Adrenal gland (tissue), 12 donors: ENCODE measurements around the gene ADORA1. TPM values are rescaled to one million over a fixed set of nuclear protein-coding genes. Genes with fewer than 3 reads are reported as not detected.
A peak's percentile ranks its signal among the peaks of the same experiment; 100 is the strongest.

Experiments
- DNase-seq, 7 donors: peaks; one replicate each; pipeline ENCODE4 v3.0.0-alpha.2; 2019 to 2020
- H3K27ac ChIP-seq, 5 donors: fragments of 200-600 bp; sonication (generic) in 4 of 5; 1 replicate in 3 of 5; 2 replicates in 2 of 5; pipeline versions ENCODE4 v1.5.1 to v1.8.0; 2016 to 2020; ENCODE audit warnings: mild to moderate bottlenecking in 1 of 5
- H3K27me3 ChIP-seq: fragments of 200-600 bp; 2 replicates; pipeline ENCODE4 v1.8.0; 2021
- H3K36me3 ChIP-seq, 2 donors: fragments of 200-600 bp; replicated peaks in 1 of 2; 1 replicate in 1 of 2; 2 replicates in 1 of 2; pipeline versions ENCODE4 v1.5.1 to v1.8.0; 2018 to 2022
- H3K4me1 ChIP-seq, 2 donors: fragments of 200-600 bp; replicated peaks in 1 of 2; 1 replicate in 1 of 2; 2 replicates in 1 of 2; pipeline versions ENCODE4 v1.5.1 to v1.8.0; 2018 to 2021
- H3K4me3 ChIP-seq, 4 donors: fragments of 200-600 bp; sonication (generic) in 3 of 4; one replicate each; pipeline ENCODE4 v1.5.1; 2016 to 2018
- H3K9me3 ChIP-seq, 3 donors: fragments of 200-600 bp; sonication (generic) in 1 of 3; replicated peaks in 1 of 3; 1 replicate in 2 of 3; 2 replicates in 1 of 3; pipeline versions ENCODE4 v1.5.1 to v1.8.0; 2016 to 2021
- POLR2A ChIP-seq, 2 donors: fragments of 450-650 bp; IDR thresholded peaks; one replicate each; pipeline ENCODE4 v1.6.1; 2017; ENCODE audit warnings: antibody characterized with exemption in 2 of 2, mild to moderate bottlenecking in 2 of 2, moderate library complexity in 1 of 2
- WGBS, 4 donors: extraction: QIAGEN DNeasy Blood & Tissue Kit in 2 of 4; methylation state at CpG; one replicate each; pipeline versions ENCODE4 v1.1.5 to v1.1.7; 2013 to 2017; 5-methylcytosine and 5-hydroxymethylcytosine counted together
- intact Hi-C, 2 donors: fragments of 100-400 bp; cut with DNase I; formaldehyde crosslinking; loops; one replicate each; pipeline versions ENCODE4 v1.14.1 to v1.15.0; 2022 to 2023
- polyA plus RNA-seq, 3 donors: library from polyadenylated mRNA; stranded (reverse); fragments of 200-250 nt in 2 of 3; fragments of 350-450 nt in 1 of 3; fragmentation: Illumina TruSeq in 1 of 3; extraction: RNeasy Lipid Tissue Mini Kit (QIAGEN cat#74804) in 1 of 3; gene quantifications; one replicate each; pipeline ENCODE4 v1.2.3, GENCODE V29; 2013 to 2014
- total RNA-seq, 9 donors: library from RNA; depleted of rRNA in 4 of 9; stranded (reverse); fragments of >200 nt in 4 of 9; fragments of 120-200 nt in 1 of 9; fragmentation: NEBNext Ultra II Directional in 1 of 9; extraction: Animal tissue kit (Norgen Biotek cat#: 25700) in 1 of 9; gene quantifications; one replicate each; pipeline versions ENCODE4 v1.1.0 to v1.2.4, GENCODE V29; 2013 to 2023
- TF ChIP-seq, protein P1 (sequence below), 6 experiments: fragments of 450-650 bp in 4 of 6; fragments of 200-600 bp in 2 of 6; sonication (generic) in 1 of 6; IDR thresholded peaks; 1 replicate in 5 of 6; 2 replicates in 1 of 6; pipeline versions ENCODE4 v1.5.1 to v1.8.0; 2016 to 2021; ENCODE audit warnings: antibody characterized with exemption in 6 of 6, mild to moderate bottlenecking in 2 of 6, moderate library complexity in 1 of 6
- donor health status: healthy with polysubstance abuse.
- donor health status: Bipolar disorder and iron deficiency.
- donor health status: DM: yes; HTN: yes; CAD: no.
- donor health status: DM: no; HTN: no; CAD: no.
- donor health status: DM: no; HTN: no; CAD: no.
- donor health status: DM: yes; HTN: yes; CAD: no.

Gene ADORA1
- total and polyA plus RNA-seq, 12 donors, result 0.14 to 1.7 (median 0.59) TPM

DNA sequence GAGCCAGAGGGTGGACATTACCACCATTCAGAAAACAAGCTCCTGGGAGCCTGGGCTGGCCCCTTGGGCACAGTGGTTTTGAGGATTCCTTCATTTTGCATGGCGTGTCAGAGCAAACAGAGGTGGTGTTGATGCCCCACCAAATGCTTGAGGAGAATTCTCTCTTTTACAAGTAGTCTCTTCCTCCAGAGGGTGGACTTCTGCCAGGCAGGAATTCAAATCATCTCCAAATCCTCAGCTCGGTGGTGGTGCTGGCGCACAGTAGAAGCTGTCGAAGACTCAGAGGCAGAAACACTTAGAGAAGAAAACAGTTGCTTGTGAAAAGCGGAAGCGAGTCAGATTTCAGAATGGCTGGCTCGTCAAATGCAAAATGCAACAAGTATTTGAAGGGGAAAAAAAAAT is 62.4 kb downstream of the ADORA1 start:
- H3K36me3 ChIP-seq, result no peaks in the 10 kb centered on the region
- intact Hi-C loops, result no loop called here
- H3K4me1 ChIP-seq, result no peaks in the 10 kb centered on the region
- DNase-seq, result no peak
- no peaks in the 10 kb centered on the region for H3K27me3 ChIP-seq
- H3K27ac ChIP-seq, result no peak overlapping the region
- H3K9me3 ChIP-seq, result no peaks in the 10 kb centered on the region
- TF ChIP-seq, protein P1, sequence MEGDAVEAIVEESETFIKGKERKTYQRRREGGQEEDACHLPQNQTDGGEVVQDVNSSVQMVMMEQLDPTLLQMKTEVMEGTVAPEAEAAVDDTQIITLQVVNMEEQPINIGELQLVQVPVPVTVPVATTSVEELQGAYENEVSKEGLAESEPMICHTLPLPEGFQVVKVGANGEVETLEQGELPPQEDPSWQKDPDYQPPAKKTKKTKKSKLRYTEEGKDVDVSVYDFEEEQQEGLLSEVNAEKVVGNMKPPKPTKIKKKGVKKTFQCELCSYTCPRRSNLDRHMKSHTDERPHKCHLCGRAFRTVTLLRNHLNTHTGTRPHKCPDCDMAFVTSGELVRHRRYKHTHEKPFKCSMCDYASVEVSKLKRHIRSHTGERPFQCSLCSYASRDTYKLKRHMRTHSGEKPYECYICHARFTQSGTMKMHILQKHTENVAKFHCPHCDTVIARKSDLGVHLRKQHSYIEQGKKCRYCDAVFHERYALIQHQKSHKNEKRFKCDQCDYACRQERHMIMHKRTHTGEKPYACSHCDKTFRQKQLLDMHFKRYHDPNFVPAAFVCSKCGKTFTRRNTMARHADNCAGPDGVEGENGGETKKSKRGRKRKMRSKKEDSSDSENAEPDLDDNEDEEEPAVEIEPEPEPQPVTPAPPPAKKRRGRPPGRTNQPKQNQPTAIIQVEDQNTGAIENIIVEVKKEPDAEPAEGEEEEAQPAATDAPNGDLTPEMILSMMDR (IDR thresholded peaks at IDR 0.05), result no peak
- TF ChIP-seq POLR2A (IDR thresholded peaks at IDR 0.05), result no peak
- WGBS, 4 donors, result 74 to 87% (median 79%) methylated on average over 7 of the region's 7 CpGs
- no peak overlapping the region for H3K4me3 ChIP-seq

DNA sequence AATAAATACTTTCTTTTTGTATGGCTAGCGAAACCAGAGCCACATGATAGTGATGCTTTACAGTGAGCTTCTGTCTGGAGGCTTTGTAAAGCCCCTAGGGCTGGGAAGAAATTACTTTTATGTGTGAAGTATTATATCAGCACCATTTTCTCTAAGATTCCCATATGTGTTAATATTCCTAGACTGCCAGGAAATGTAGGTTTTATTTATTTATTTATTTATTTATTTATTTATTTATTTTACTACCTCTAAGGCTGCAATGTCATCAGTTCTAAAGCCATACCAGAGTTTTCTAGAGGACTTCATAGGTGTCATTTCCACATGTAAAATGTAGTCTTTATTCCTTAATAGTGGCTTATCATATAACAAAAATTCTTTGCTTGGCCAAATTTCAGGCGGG is 63.4 kb downstream of the ADORA1 start:
- Histone ChIP-seq H3K27me3 (no peaks in the 10 kb centered on the region), H3K27ac (no peak overlapping the region), H3K36me3 (no peaks in the 10 kb centered on the region), H3K9me3 (no peaks in the 10 kb centered on the region), H3K4me1 (no peaks in the 10 kb centered on the region), H3K4me3 (no peak overlapping the region)
- DNase-seq, result no peak
- intact Hi-C loops, result no loop called here
- no peak for TF ChIP-seq POLR2A (IDR thresholded peaks at IDR 0.05)
- TF ChIP-seq, protein P1 (IDR thresholded peaks at IDR 0.05), result no peak
- 94 to 98% (median 96%) methylated on average over 2 of the region's 2 CpGs for WGBS, 4 donors

DNA sequence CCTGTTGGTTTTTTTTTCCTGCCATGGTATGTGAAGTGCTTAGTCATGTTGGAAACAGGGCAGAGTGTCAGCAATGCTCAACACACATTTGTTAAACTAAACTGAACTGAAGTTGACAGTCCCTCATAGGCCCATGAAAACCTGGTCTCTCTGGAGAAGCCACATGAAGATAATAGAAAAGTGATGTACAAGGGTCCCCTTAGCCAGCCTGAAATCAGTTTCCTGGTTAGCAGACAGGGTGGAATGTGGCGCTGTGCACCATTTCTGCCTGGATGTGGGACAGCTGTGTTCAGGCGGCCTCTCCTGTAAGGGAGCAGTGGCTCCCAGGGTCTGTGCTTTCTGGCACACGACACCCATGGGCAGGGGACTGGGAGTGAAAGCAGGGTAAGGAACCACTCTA is 68.8 kb downstream of the ADORA1 start:
- WGBS, 4 donors, result 83 to 100% (median 93%) methylated on average over 2 to 3 of the region's 3 CpGs

DNA sequence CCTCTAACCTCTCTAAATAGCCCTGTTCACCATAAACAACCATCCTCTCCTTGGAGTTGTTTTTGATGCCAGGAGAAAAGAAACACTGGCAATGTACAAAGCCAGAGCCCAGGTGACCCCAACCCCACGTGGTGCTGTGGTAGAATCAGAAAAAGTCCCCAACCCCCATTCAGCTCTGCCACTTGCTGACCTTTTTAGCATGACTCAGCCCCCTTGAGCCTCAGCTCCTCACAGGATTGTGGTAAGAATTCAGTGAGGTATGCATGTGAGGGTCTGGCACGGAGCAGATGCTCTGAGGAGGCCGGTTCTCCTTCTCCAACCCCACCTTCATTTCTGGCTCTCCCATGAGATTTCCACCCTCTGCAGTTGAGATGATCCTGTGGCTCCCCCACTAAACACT is 70.1 kb downstream of the ADORA1 start:
- H3K27ac ChIP-seq, result no peak overlapping the region
- no peak overlapping the region for H3K4me3 ChIP-seq
- H3K4me1 ChIP-seq, result no peaks in the 10 kb centered on the region
- H3K9me3 ChIP-seq, result no peaks in the 10 kb centered on the region
- no peaks in the 10 kb centered on the region for H3K27me3 ChIP-seq
- 49 to 60% (median 55%) methylated on average over 3 of the region's 3 CpGs for WGBS, 4 donors
- H3K36me3 ChIP-seq, result no peaks in the 10 kb centered on the region
- DNase-seq, result no peak
- intact Hi-C loops, result no loop called here
- no peak for TF ChIP-seq POLR2A (IDR thresholded peaks at IDR 0.05)

More for the DNA sequence above, 68.8 kb downstream of the ADORA1 start:
- intact Hi-C loops, result no loop called here
- H3K4me3 ChIP-seq, result no peak overlapping the region
- H3K4me1 ChIP-seq, result no peaks in the 10 kb centered on the region
- H3K27ac ChIP-seq, result no peak overlapping the region
- no peaks in the 10 kb centered on the region for H3K9me3 ChIP-seq
- H3K27me3 ChIP-seq, result no peaks in the 10 kb centered on the region
- no peak for DNase-seq
- TF ChIP-seq POLR2A (IDR thresholded peaks at IDR 0.05), result no peak
- TF ChIP-seq, protein P1 (IDR thresholded peaks at IDR 0.05), result no peak
- H3K36me3 ChIP-seq, result no peaks in the 10 kb centered on the region

DNA sequence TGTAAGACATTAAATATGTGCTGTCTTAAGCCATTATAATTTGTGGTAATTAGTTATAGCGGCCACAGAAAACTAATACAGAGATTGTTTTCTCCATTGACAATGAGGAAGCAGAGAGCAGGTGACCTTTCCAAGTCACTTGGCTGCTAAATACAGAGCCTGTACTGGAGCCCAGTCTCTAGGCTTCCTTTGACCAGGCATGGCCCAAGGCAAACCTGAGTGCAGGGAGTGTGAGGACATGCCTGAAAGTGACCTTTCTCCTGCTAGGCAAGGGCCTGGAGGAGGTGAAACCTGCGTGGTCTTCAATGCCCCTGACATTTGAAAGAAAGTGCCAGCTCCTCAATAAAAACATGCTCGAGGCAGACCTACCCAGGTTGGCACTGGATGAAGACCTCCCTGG is 71.5 kb downstream of the ADORA1 start:
- Histone ChIP-seq H3K9me3 (no peaks in the 10 kb centered on the region), H3K27ac (peak overlapping the region in 1 of 5 donors; percentile 22), H3K27me3 (no peaks in the 10 kb centered on the region), H3K36me3 (no peaks in the 10 kb centered on the region), H3K4me3 (no peak overlapping the region), H3K4me1 (no peaks in the 10 kb centered on the region)
- no peak for TF ChIP-seq POLR2A (IDR thresholded peaks at IDR 0.05)
- TF ChIP-seq, protein P1 (IDR thresholded peaks at IDR 0.05), result no peak
- no peak for DNase-seq
- WGBS, 4 donors, result 69 to 85% (median 83%) methylated on average over 3 of the region's 3 CpGs
- intact Hi-C loops, result no loop called here
